HG02610 (cell line): ENCODE data around the gene GPC5.

Experiments
- ATAC-seq: cut with Tn5 transposase; IDR thresholded peaks from one replicate; pipeline ENCODE4 v1.9.1; 2021; ENCODE audit warnings: mild to moderate bottlenecking, moderate library complexity; ENCODE audit not compliant: unreplicated experiment

GPC5 gene

GRCh38 chr13:92122186-92122853, 723.9 kb downstream of the GPC5 start:
- no peak for ATAC-seq

GRCh38 chr13:92126399-92126798, 728.0 kb downstream of the GPC5 start:
- ATAC-seq: no peak

- no peak for ATAC-seq
Observed at GRCh38 chr13:92135509-92135908, 737.1 kb downstream of the GPC5 start.

GRCh38 chr13:92136449-92137155, 738.2 kb downstream of the GPC5 start:
- no peak for ATAC-seq

- ATAC-seq: no peak
Observed at GRCh38 chr13:92137520-92137919, 739.1 kb downstream of the GPC5 start.

- no peak for ATAC-seq
Observed at GRCh38 chr13:92143766-92144165, 745.3 kb downstream of the GPC5 start.

GRCh38 chr13:92150606-92151005, 752.2 kb downstream of the GPC5 start:
- no peak for ATAC-seq

GRCh38 chr13:92158346-92158745, 759.9 kb downstream of the GPC5 start:
- no peak for ATAC-seq

- no peak for ATAC-seq
Observed at GRCh38 chr13:92164822-92165221, 766.4 kb downstream of the GPC5 start.

- ATAC-seq: no peak
Observed at GRCh38 chr13:92172191-92172590, 773.8 kb downstream of the GPC5 start.

GRCh38 chr13:92173254-92173653, 774.8 kb downstream of the GPC5 start:
- ATAC-seq: no peak

GRCh38 chr13:92175330-92175729, 776.9 kb downstream of the GPC5 start:
- ATAC-seq: no peak

GRCh38 chr13:92177966-92178365, 779.5 kb downstream of the GPC5 start:
- no peak for ATAC-seq

- no peak for ATAC-seq
Observed at GRCh38 chr13:92179223-92179622, 780.8 kb downstream of the GPC5 start.

GRCh38 chr13:92187378-92187989, 789.1 kb downstream of the GPC5 start:
- peak; percentile 83 for ATAC-seq

GRCh38 chr13:92188574-92188973, 790.2 kb downstream of the GPC5 start:
- no peak for ATAC-seq

GRCh38 chr13:92196591-92197256, 798.3 kb downstream of the GPC5 start:
- no peak for ATAC-seq

- ATAC-seq: no peak
Observed at GRCh38 chr13:92197669-92198068, 799.2 kb downstream of the GPC5 start.

GRCh38 chr13:92218615-92219014, 820.2 kb downstream of the GPC5 start:
- ATAC-seq: no peak

- no peak for ATAC-seq
Observed at GRCh38 chr13:92221916-92222315, 823.5 kb downstream of the GPC5 start.

- ATAC-seq: peak; percentile 42
Observed at GRCh38 chr13:92224052-92224821, 825.8 kb downstream of the GPC5 start.
